HG03520 (cell line): Measurements from ENCODE around the gene HTR1D.
"Not testable (repeated sequence)": the region's sequence is repeated elsewhere in the genome, so short reads cannot be mapped to it uniquely, and the experiment has no call there.

Source experiments
- ATAC-seq: cut with Tn5 transposase; IDR thresholded peaks from one replicate; pipeline ENCODE4 v1.9.1; 2021; ENCODE audit warnings: mild to moderate bottlenecking, moderate library complexity; ENCODE audit not compliant: unreplicated experiment

The HTR1D gene

GRCh38 chr1:23221107-23221506, 3.8 kb upstream of the HTR1D start:
- no peak for ATAC-seq

GRCh38 chr1:23216771-23217420, 406 bp downstream of the HTR1D start:
- no peak for ATAC-seq

DNA sequence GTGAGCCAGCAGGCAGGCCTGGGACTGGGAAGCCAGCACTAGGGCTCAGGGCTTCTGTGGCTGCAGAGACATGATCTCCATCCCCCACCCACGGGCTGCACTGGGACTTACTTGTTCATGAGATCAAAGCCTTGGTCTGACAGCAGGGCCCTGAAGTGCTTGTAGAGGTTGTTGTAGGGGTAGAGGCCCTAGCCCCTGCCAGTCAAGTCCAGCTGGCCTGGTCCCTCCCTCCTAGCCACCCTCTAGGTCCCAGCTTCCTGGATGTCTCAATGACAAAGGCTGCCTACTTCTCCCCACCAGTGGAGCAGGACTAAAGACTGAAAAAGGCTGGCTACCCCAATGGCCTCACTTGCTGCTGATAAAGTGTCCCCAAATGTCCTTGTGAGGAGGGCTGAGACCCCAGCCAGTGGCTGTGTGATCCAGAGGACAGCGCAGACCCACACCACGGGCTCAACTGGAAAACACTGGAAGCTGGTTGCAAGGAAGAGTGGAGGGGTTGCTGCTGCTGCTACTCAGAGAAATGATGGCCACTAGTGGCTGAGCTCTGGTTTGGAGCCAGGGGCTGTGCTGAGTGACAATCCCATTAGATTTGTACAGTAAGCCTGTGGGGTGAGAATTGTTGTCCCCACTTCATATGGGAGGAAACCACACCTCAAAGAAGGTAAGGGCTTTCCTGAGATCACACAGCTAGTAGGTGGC, 1.4 kb downstream of the HTR1D start:
- ATAC-seq, result no peak

DNA sequence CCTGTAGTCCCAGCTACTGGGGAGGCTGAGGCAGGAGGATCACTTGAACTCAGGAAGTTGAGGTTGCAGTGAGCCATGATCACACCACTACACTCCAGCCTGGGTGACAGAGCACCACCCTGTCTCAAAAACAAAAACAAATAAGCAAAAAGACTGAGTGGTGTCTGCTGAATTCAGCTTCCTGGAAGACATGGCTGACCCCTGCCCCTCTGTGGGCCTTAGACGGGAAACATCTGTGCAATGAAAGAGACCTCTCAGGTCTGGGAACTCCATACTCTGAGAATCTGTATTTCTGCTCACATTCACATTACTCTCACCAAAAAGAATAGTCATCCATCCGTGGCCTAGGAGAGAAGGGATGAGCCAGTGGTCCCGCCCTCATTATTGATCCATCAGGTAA, 2.0 kb downstream of the HTR1D start:
- no peak for ATAC-seq

GRCh38 chr1:23214640-23215039, 2.7 kb downstream of the HTR1D start:
- no peak for ATAC-seq

- no peak for ATAC-seq
Observed at GRCh38 chr1:23211955-23212354, 5.3 kb downstream of the HTR1D start.

- no peak for ATAC-seq
Observed at GRCh38 chr1:23210963-23211362, 6.3 kb downstream of the HTR1D start.

- ATAC-seq, result no peak
Observed at GRCh38 chr1:23210351-23210785, 6.9 kb downstream of the HTR1D start.

DNA sequence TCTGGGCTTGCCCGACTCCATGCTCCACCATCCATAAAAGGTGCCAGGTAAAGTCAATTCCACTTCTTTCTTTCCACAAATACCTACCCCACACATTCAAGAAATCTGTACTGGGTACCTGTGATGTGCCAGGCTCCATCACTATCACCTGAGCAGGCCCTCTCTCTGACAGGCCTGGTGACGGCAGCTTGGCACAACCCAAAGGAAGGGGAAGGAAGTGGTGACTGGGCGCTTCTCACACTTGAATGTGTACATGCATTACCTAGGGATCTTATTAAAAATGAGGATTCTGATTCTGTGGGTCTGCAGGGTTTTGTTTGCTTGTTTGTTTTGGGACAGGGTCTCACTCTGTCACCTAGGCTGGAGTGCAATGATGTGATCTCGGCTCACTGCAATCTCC, 7.5 kb downstream of the HTR1D start:
- no peak for ATAC-seq

DNA sequence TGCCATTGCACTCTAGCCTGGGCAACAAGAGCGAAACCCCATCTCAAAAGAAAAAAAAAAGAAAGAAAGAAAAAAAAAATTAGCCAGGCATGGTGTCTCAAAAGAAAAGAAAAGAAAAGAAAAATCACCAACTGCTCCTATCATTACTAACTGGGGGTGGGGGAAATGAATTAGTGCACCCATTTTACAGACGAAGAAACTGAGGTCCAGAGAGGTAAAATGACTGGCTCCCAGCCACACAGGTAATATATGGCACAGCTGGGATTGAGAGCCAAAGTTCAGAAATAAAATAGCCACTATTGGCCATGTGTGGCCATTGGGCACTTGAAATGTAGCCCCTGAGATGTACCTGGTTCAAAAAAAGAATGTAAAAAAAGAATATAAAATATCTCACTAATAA, 8.8 kb downstream of the HTR1D start:
- no peak for ATAC-seq

- ATAC-seq, result not testable (repeated sequence)
Observed at GRCh38 chr1:23207733-23208132, 9.6 kb downstream of the HTR1D start.

DNA sequence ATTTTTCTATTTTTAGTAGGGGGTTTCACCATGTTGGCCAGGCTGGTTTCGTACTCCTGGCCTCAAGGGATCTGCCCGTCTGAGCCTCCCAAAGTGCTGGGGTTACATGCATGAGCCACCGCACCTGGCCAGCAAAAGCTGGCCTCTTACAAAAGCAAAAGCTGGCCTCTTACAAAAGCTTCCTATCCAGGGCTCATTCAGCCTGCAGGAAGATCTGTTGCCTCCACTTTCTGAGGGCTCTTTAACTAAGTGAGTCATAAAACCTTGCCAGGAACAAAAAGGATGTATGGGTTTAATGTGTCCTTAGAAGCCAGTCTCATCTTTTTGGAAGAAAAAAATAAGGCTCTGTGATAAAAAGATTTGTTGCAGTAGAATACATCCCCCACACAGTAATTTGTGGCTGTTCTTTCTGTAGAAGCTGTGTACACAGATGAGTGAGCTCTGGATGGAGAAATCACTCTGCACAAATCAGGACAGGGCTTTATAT, 15.0 kb downstream of the HTR1D start:
- no peak for ATAC-seq

GRCh38 chr1:23200883-23201282, 16.4 kb downstream of the HTR1D start:
- no peak for ATAC-seq

DNA sequence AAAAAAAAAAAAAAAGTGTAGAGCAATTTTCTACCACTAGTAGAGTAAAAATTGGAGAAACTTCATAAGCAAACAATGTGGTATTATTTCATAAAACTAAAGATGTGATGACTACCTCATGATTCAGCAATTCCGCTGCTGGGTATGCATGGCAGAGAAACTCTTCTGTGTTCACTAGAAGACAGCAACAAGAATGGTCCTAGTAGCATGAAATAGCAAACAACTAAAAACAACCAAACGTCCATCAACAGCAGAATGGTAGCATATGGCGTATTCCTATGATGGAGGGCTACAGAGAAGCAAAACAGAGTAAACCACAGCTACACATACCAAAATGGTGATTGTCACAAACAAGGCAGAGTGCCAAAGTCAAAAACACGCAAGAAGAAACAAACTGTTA, 18.9 kb downstream of the HTR1D start:
- ATAC-seq, result no peak

DNA sequence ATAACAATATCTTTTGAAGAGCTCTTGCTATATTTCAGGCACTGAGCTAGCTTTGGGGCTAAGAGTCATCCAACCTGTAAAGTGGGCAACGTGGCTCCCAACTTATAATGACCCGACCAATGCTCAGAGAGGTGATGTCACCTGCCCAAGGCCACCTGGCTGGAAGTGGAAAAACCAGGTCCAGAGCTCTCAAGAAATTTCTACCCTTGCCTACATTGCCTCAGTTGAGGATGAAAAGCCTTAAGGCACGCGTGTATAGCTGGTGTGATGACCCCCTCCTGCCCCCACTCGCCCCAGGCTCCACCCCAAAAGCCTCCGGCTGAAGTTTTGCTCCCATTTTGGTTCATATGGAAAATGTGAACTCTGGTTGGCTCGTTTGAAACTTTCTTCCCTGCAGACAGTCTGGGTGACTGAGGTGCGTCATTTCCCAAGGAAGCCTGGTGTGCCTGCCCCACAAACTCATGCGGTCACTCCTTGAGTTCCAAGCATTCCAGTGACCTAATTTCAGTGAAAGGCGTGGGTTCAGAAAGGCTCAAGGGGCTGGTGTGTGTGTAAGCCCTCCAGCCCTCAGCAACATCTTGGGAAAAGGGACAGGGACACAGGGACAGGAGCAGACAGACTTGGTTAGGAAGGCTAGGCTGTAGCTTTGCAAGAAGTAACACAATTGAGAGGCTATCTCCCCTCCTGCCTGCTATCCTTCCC, 20.5 kb downstream of the HTR1D start:
- ATAC-seq, result no peak

DNA sequence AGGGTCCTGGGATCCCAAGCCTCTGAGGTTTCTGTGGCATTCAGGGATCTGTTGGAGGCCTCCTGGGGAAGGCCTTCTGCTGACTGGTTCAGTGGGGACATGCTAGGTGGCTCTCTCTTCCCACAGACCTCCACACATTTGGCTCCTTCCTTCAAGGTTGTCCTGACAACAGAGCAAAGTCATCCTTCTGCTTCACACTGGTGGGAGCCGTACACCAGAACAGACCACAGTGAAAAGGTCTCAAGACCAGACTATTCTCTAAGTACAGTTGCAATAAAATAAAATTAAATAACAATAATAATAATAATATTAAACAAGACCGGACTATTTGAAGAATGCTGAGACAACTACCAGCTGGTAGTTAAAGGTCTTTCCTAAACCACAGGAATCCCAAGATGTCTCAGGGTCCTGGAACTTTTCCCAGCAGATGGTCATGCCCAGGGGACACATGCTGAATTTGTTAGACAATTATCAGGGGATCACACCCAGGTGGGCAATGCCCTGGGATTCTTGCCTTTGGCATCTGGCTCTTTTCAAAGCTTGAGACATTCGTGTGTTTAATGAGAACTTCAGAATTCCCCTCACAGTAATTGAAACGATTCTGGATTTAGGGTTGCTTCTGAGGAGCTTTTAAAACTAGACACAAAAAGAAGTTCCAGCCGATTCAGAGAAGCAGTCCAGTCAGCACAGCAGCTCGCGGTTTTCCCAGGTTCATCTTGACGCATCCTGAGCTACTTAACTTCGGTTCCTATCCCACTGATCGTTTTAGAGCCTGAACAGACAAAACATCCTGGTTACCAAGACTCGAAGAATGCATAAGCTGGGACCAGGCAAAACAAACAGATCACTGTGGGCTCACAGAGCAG, 22.9 kb downstream of the HTR1D start:
- ATAC-seq, result no peak

- ATAC-seq, result no peak
Observed at GRCh38 chr1:23193391-23194118, 23.7 kb downstream of the HTR1D start.

DNA sequence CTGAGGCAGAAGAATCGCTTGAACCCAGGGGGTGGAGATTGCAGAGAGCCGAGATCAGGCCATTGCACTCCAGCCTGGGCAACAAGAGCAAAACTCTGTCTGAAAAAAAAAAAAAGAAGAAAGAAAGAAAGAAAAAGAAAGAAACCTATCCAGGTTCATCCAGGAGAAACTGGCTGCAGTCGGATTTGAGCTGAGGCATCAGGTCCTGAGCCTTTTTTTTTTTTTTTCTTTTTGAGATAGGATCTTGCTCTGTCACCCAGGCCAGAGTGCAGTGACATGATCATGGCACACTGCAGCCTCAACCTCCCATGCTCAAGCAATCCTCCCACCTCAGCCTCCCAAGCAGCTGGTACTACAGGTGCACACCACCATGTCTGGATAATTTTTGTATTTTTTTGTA, 26.1 kb downstream of the HTR1D start:
- no peak for ATAC-seq

DNA sequence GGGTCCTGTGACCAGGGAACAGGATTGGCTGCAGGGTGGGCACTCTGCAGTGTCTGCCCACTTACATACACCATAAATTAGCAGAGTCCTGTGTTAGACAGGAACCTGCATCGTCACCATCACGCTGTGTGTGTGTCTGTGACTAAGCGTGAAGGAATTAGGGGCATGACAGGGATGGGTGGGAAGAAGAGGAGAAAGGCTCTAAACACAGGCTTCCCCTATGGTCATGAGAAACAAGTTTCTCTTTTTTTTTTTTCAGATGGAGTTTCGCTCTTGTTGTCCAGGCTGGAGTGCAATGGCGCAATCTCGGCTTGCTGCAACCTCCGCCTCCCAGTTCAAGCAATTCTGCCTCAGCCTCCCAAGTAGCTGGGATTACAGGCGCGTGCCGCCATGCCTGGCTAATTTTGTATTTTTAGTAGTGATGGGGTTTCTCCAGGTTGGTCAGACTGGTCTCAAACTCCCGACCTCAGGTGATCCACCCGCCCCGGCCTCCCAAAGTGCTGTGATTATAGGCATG, 28.3 kb downstream of the HTR1D start:
- not testable (repeated sequence) for ATAC-seq

DNA sequence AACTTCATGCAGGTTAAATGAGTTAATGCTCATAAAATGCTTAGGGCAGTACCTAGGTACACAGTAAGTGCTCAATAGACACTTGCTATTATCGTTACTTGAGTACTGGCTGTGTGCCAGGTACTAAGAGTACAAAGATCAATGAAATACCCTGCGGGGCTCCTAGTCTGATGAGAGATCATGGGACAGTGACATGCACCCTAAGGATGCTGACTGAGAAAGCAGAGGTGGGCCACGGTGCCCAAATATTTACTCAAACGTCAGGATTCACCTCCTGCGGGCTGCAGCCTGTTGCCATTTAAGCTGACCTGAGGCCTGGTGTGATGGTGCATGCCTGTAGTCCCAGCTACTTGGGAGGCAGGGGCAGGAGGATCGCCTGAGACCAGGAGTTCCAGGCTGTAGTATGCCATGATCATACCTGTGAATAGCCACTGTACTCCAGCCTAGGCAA, 28.8 kb downstream of the HTR1D start:
- ATAC-seq, result no peak
